Right lobe of liver (tissue), 4 donors: ENCODE results near the gene FAM118B.

Experiments used
- CTCF ChIP-seq, 4 donors: fragments of 200-600 bp in 3 of 4; fragments of 450-650 bp in 1 of 4; IDR thresholded peaks; one replicate each; pipeline versions ENCODE4 v1.5.1 to v1.8.0; 2016 to 2022; ENCODE audit warnings: antibody characterized with exemption in 4 of 4, mild to moderate bottlenecking in 2 of 4
- POLR2A ChIP-seq: fragments of 450-650 bp; IDR thresholded peaks from one replicate; pipeline ENCODE4 v1.6.1; 2017; ENCODE audit warnings: antibody characterized with exemption, mild to moderate bottlenecking
- donor health status: DM: no; HTN: no; CAD: no.
- donor health status: DM: no; HTN: no; CAD: no.
- donor health status: DM: no; HTN: yes; CAD: no.

GRCh38 chr11:126217491-126217890, 5.9 kb downstream of the FAM118B start:
- TF ChIP-seq CTCF (IDR thresholded peaks at IDR 0.05) (no peak), POLR2A (no peak)
